K562 (cell line): ENCODE results near the gene PTGIS.

ENCODE experiments used
- DACH1 ChIP-seq: fragments of 450-650 bp; IDR thresholded peaks from 2 replicates; pipeline ENCODE4 v1.6.1; 2018; ENCODE audit not compliant: partially characterized antibody
- FOSL1 ChIP-seq: fragments of 200-800 bp; sonication (Bioruptor generic); conservative IDR thresholded peaks from 2 replicates; pipeline ENCODE4 v1.6.1; 2016; ENCODE audit warnings: missing genetic modification characterization, missing compliant biosample characterization
- GABPB1 ChIP-seq: sonication (generic); formaldehyde crosslinking; IDR thresholded peaks from 2 replicates; pipeline ENCODE4 v1.8.0; 2022; ENCODE audit warnings: mild to moderate bottlenecking, missing genetic modification reagents
- GTF2F1 ChIP-seq: IDR thresholded peaks from 2 replicates; pipeline ENCODE4 v1.6.1; 2011; ENCODE audit warnings: low read depth, low read length, improper control_type of control experiment
- JUNB ChIP-seq: fragments of 450-650 bp; formaldehyde crosslinking; conservative IDR thresholded peaks from 2 replicates; pipeline ENCODE4 v1.4.0; 2020; ENCODE audit warnings: mild to moderate bottlenecking
- MEF2A ChIP-seq: IDR thresholded peaks from 2 replicates; pipeline ENCODE4 v1.6.1; 2011; ENCODE audit warnings: low read depth, mild to moderate bottlenecking, low read length, moderate library complexity; ENCODE audit not compliant: control insufficient read depth
- NR3C1 ChIP-seq: sonication (generic); formaldehyde crosslinking; IDR thresholded peaks from 2 replicates; pipeline ENCODE4 v1.8.1; 2022; ENCODE audit warnings: missing genetic modification reagents
- POLR2A ChIP-seq: fragments of 450-650 bp; conservative IDR thresholded peaks from 2 replicates; pipeline ENCODE4 v1.6.1; 2016
- POLR2AphosphoS5 ChIP-seq: IDR thresholded peaks from 2 replicates; pipeline ENCODE4 v1.6.1; 2011; ENCODE audit warnings: mild to moderate bottlenecking, low read depth, low read length, moderate library complexity; ENCODE audit not compliant: control insufficient read depth, insufficient read depth
- YY1 ChIP-seq, 3 experiments: IDR thresholded peaks; 2 replicates each; pipeline ENCODE4 v1.6.1; 2011; ENCODE audit warnings: low read length in 2 of 3, mild to moderate bottlenecking in 2 of 3, moderate library complexity in 2 of 3, borderline replicate concordance in 1 of 3, control low read depth in 1 of 3, low read depth in 1 of 3; ENCODE audit not compliant: insufficient read depth in 3 of 3, insufficient replicate concordance in 2 of 3, control insufficient read depth in 1 of 3, insufficient read length in 1 of 3; ENCODE audit errors: extremely low read depth in 1 of 3
- TF ChIP-seq, protein P1 (sequence below): sonication (generic); formaldehyde crosslinking; IDR thresholded peaks from 2 replicates; pipeline ENCODE4 v1.8.0; 2022; ENCODE audit warnings: mild to moderate bottlenecking, missing genetic modification reagents
- TF ChIP-seq, protein P2 (sequence below): sonication (generic); formaldehyde crosslinking; IDR thresholded peaks from 2 replicates; pipeline ENCODE4 v1.5.0; 2020; ENCODE audit warnings: missing genetic modification reagents
- TF ChIP-seq, protein P3 (sequence below): fragments of 250-450 bp; sonication (Bioruptor Pico); IDR thresholded peaks from 2 replicates; pipeline ENCODE4 v1.4.0; 2020; ENCODE audit warnings: mild to moderate bottlenecking

DNA sequence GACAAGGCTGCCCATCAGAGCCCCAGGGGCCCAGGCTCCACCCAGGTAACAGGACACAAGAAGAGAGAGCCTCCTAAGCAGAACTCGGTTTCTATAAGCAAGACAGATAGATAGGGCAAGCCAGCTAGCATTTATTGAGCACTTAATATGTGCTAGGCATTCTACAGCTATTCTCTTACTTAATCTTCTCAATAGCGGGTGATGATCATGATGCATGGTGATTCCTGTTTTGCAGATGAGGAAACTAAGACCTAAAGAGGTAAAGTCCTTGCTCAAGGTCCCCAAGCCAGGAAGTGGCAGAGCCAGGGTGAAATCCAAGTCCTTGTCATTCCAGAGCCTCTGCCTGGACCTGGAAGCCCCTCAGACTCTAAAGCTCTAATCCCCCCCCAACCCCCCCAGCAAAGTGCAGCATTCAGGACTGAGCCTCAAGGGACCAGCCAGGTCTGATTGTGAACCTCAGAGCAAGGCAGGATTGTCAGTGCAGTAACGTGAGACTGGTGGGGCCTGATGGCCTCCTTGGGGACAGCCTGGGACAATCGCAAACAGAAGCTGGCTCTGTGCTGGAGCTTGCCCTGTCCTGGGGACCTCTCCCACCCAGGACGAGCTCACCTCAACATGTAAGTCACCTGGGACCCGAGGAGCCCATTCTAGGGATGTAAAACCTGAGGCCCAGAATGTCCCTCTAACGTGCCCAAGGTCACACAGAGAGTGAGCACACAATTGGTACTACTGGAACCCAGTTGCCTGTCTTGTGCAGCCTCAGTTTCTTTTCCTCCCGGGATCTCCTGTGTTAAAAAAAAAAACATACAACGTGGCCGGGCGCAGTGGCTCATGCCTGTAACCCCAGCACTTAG is 48.4 kb upstream of the PTGIS start:
- TF ChIP-seq, protein P1, sequence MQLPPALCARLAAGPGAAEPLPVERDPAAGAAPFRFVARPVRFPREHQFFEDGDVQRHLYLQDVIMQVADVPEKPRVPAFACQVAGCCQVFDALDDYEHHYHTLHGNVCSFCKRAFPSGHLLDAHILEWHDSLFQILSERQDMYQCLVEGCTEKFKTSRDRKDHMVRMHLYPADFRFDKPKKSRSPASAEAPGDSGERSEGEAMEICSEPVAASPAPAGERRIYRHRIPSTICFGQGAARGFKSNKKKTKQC (CRISPR knock-in tag) = no peak
- TF ChIP-seq, protein P2, sequence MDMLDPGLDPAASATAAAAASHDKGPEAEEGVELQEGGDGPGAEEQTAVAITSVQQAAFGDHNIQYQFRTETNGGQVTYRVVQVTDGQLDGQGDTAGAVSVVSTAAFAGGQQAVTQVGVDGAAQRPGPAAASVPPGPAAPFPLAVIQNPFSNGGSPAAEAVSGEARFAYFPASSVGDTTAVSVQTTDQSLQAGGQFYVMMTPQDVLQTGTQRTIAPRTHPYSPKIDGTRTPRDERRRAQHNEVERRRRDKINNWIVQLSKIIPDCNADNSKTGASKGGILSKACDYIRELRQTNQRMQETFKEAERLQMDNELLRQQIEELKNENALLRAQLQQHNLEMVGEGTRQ (CRISPR knock-in tag) = no peak
- TF ChIP-seq POLR2AphosphoS5 (no peak), GABPB1 (no peak), JUNB (CRISPR knock-in tag) (no peak), YY1 (IDR thresholded peaks at IDR 0.05; ENCODE audit: borderline replicate concordance in 1 of 3, control insufficient read depth in 1 of 3, extremely low read depth in 1 of 3, insufficient read depth in 3 of 3, insufficient read length in 1 of 3, insufficient replicate concordance in 2 of 3, low read depth in 1 of 3, low read length in 2 of 3) (no peak), GTF2F1 (no peak), MEF2A (no peak), FOSL1 (tag) (no peak), POLR2A (no peak), DACH1 (no peak), NR3C1 (CRISPR knock-in tag) (no peak)
- TF ChIP-seq, protein P3, sequence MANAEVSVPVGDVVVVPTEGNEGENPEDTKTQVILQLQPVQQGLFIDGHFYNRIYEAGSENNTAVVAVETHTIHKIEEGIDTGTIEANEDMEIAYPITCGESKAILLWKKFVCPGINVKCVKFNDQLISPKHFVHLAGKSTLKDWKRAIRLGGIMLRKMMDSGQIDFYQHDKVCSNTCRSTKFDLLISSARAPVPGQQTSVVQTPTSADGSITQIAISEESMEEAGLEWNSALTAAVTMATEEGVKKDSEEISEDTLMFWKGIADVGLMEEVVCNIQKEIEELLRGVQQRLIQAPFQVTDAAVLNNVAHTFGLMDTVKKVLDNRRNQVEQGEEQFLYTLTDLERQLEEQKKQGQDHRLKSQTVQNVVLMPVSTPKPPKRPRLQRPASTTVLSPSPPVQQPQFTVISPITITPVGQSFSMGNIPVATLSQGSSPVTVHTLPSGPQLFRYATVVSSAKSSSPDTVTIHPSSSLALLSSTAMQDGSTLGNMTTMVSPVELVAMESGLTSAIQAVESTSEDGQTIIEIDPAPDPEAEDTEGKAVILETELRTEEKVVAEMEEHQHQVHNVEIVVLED (CRISPR knock-in tag) = no peak
